NOMO-1 treated with dmso at 0.1 percent for 144 hours (cell line): ENCODE data around the gene PXT1.
A peak's percentile ranks its signal among the peaks of the same experiment; 100 is the strongest.
"Not testable (repeated sequence)": the region's sequence is repeated elsewhere in the genome, so short reads cannot be mapped to it uniquely, and the experiment has no call there.

ENCODE experiments used
- DNase-seq: peaks from one replicate; lab custom pipeline; 2025; ENCODE audit not compliant: unreplicated experiment; lab: John Stamatoyannopoulos, UW

Gene PXT1

GRCh38 chr6:36370638-36371037 is 72.0 kb downstream of the PXT1 start:
- DNase-seq, result no peak

DNA sequence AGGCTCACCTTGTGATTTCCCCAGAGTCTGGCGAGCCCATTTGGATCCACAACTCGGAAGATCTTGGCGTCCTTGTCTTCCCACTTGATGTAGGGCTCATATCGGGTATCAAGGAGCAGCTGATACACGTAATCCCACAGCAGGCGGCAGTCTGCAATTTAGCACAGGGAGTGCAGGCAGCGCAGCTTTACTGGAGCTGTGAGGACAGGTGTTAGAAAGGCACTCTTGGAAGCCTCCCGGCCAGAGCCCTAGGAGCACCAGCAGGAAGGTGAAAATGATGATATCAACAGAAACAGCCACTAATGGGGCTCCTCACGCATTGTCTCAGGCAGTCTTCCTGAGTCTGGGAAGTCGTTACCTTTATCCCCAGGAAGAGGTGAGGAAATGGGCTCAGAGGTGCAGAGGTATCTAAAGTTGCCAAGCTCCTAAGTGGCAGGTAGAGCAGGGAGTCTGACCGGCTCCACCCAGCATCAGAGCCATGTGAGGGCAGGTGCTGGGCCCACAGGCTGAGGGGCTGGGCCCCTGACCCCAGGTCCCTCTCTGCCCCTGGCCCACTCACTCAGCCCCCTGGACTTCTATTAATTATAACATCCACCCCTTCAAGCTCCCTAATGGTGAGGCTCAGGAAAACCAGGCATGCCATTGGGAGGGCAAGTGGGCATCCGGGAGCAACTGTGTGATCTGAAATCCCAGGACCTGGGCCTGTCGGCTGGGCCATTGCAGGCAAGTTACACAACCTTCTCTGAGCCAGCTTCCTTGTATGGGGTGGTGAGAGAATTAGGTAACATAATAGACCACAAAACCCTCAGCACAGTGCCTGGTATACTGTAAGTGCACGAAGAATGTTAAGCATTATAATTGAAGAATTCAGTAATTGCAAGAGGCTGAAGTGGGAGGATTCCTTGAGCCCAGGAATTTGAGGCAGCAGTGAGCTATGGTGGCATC is 73.5 kb downstream of the PXT1 start:
- peak; percentile 89 for DNase-seq

GRCh38 chr6:36368421-36368820 is 74.2 kb downstream of the PXT1 start:
- no peak for DNase-seq

DNA sequence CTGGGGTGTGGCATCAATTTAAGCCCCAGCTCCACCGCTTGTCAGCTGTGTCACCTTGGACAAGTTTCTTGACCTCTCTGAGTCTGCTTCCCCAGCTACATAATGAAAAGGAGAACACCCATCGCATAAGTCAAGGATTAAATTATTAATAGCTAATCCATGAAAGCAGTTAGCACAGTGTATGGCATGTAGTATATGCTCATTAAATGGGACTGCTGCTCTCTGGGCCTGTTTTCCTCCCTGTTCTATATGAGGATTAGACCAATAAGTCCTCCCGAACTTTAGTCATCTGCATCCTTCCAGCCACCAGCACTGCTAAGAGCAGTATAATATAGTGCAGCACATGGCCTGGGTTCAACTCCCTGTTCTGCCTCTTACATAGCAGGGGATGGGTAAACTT is 74.9 kb downstream of the PXT1 start:
- DNase-seq, result no peak

GRCh38 chr6:36364669-36365479 is 77.8 kb downstream of the PXT1 start:
- DNase-seq, result no peak

DNA sequence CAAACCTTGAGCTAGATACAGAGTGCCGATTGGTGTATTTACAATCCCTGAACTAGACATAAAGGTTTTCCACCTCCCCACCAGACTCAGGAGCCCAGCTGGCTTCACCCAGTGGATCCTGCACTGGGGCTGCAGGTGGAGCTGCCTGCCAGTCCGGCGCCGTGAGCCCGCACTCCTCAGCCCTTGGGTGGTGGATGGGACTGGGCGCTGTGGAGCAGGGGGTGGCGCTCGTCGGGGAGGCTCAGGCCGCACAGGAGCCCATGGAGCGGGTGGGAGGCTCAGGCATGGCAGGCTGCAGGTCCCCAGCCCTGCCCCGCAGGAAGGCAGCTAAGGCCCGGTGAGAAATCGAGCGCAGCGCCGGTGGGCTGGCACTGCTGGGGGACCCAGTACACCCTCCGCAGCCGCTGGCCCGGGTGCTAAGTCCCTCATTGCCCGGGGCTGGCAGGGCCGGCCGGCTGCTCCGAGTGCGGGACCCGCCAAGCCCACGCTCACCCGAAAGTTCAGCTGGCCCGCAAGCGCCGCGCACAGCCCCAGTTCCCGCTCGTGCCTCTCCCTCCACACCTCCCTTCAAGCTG is 78.5 kb downstream of the PXT1 start:
- DNase-seq, result not testable (repeated sequence)

GRCh38 chr6:36363371-36363752 is 79.3 kb downstream of the PXT1 start:
- DNase-seq, result not testable (repeated sequence)

- DNase-seq, result peak; percentile 62
Observed at GRCh38 chr6:36362551-36363370, 79.9 kb downstream of the PXT1 start.

DNA sequence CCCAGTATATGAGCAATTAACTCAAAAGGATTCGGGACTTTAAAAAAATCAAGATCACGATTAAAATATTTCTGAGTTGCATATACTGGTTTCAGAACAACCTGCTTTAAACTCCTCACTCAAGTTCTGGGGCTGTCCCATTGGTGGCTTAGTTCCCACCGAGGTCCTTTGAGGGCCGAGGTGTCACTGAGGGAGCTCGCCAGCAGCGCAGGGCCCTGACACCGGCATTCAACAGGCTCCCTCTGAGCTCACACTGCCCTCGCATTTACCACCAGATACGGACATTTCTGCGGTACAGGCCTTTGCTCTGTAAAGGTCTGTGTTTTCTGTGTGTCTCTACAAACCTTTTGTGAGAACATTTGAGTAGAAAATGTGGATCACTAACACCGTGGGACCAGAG is 81.6 kb downstream of the PXT1 start:
- no peak for DNase-seq

GRCh38 chr6:36360241-36361054 is 82.2 kb downstream of the PXT1 start:
- peak; percentile 29 for DNase-seq

DNA sequence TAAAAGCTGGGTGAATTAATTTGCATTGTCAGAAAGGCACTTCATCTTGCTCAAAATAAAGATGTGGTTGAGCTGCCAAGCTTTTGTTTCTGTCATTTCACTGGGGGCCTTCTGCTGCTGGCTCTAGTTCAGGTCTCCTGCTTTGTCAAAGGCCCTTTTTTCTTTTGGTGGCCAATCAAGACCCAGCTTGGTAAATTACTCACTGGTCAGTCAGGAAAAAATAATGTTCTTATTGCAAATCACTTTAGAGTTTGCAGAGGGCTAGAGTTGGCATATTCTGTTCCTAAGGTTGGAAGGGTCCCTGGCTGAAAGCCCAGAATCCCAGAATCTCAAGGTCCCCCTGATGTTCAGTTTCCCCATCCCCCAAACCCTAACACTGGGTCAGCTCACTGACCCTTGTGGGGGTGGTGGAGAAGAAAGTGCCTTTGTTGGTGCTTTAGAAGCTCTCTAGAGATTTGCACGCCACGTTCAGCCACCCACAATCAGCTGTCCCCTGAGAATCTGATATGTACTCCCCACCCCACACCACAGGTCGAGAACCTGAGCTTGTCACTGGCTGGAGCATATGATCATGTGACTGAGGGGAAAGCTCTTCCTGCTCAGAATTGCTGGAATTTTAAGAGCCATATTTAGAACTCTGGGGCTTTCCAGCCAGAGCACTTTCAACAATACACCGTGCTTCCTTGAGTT is 84.3 kb downstream of the PXT1 start:
- DNase-seq, result no peak

- no peak for DNase-seq
Observed at GRCh38 chr6:36357872-36358225, 84.8 kb downstream of the PXT1 start.

DNA sequence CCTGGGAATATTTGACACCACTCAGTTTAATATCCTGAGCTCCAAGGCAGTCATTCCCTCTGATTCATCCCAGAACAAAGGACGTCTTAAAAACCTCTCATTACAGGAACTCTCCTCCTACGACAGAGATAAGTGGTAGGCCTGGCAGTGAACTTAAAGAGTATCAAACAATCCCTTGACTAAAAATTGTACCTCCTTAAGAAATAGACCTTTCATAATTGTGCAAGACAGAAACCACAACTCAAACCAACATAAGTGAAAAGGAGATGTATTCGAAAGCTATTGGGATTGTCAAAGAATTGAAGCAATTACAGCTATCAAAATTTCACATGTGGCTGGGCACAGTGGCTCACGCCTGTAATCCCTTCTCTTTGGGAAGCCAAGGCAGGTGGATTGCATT is 86.8 kb downstream of the PXT1 start:
- peak; percentile 14 for DNase-seq

GRCh38 chr6:36353411-36353915 is 89.2 kb downstream of the PXT1 start:
- no peak for DNase-seq

DNA sequence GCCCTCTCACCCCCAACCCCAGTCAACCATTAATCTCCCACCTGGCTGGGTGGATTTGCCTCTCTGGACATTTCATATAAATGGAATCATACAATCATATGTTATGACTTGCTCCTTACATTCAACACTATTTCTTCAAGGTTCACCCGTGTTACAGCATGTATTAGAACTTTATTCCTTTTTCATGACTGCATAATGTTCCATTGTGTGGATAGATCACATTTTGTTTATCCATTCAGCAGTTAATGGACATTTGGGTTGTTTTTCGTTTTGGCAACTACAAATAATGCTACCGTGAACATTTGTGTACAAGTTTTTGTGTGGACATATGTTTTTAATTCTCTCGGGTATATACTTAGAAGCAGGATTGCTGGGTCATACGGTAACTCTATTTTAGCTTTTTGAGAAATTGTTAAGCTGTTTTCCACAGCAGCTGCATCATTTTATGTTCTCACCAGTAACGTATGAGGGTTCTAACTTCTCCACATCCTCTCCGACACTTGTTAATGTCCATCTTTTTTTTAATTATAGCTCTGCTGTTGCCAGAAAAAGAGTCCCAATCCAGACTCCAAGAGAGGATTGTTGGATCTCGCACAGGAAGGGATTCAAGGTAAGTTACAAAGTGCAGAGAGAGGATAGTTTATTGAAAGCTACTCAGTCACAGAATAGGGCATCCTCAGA is 90.0 kb downstream of the PXT1 start:
- no peak for DNase-seq

DNA sequence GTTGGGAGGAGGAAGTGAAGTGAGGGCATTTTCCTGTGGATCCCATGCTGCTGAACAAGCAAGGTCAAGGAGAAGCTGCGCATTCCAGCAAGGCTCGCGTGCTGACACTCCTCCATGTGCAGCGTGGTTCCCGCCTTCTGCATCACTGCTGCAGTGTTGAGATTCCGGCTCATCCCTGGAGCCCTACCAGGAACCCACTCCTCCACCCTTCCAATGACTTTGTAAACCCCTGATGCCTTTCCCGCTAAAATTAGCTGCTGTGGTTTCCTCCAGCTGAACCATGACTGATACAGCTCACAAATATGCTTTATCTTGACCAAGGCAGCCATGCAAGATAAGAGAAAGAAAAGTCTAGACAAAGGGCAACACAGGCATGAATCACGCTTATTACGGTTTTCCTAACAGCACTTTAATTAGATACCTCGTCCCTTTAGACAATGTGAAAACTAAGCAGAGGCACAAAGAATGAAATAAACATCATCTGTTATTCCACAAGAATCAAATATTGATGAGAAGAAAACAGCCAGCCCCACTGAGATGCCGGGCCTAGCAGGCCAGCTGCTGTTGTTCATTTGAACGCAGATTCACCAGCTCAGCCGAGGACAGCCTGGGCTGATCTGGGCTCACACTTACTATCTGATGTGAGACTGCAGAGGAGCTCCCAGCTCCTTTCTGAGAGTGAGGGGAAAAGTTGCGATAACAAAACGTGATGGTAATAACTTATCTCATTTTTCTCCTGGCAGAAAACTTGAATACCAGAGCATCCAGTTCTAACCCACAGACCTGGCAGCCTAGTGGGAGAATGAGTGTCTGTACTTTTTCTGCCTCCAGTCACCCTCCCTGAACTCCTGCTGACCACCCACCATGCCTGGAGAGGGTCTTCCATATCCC is 91.7 kb downstream of the PXT1 start:
- no peak for DNase-seq

DNA sequence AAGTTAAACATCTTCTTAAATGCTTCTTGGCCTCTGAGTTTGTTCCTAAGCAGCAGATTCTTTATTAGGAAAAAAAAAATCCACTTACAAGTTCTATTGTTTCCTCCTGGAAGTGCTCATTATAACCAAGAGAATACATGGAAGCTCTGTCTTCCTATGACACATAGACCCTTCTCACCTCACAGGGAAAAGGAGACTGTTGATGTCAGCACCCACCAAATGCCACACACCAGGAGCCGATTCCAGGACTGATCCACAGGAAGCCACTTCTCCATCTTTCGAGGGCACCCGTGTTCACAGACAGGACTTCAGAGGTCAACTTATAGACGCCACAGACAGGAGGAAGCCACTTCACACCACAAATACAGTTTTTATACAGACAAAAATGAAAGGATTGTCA is 92.6 kb downstream of the PXT1 start:
- DNase-seq, result no peak

- DNase-seq, result no peak
Observed at GRCh38 chr6:36349240-36349639, 93.4 kb downstream of the PXT1 start.
